Neural cell (in vitro differentiated cells): ENCODE results near the gene HBZ.

Experiments used
- EP300 ChIP-seq: fragments of 450-650 bp; conservative IDR thresholded peaks from 2 replicates; pipeline ENCODE4 v1.6.1; 2014; ENCODE audit warnings: antibody characterized with exemption, mild to moderate bottlenecking, moderate library complexity; ENCODE audit not compliant: poor library complexity, severe bottlenecking
- EZH2 ChIP-seq: fragments of 200-600, 300-800 bp; shearing (Covaris generic), sonication (generic); IDR thresholded peaks from 2 replicates; pipeline ENCODE4 v1.6.1; 2014; ENCODE audit warnings: antibody characterized with exemption, low read length, borderline replicate concordance, mild to moderate bottlenecking; ENCODE audit not compliant: insufficient read depth, poor library complexity, severe bottlenecking
- MXI1 ChIP-seq: fragments of 450-650 bp; conservative IDR thresholded peaks from 2 replicates; pipeline ENCODE4 v1.6.1; 2014; ENCODE audit warnings: antibody characterized with exemption, mild to moderate bottlenecking; ENCODE audit not compliant: poor library complexity, severe bottlenecking
- POLR2AphosphoS5 ChIP-seq: IDR thresholded peaks from 2 replicates; pipeline ENCODE4 v1.6.1; 2012
- RAD21 ChIP-seq: fragments of 450-650 bp; conservative IDR thresholded peaks from 2 replicates; pipeline ENCODE4 v1.6.1; 2014; ENCODE audit warnings: antibody characterized with exemption, mild to moderate bottlenecking, moderate library complexity
- SMC3 ChIP-seq: fragments of 450-650 bp; conservative IDR thresholded peaks from 2 replicates; pipeline ENCODE4 v1.6.1; 2014; ENCODE audit warnings: antibody characterized with exemption, mild to moderate bottlenecking, moderate library complexity; ENCODE audit not compliant: poor library complexity
- TAF1 ChIP-seq: IDR thresholded peaks from 2 replicates; pipeline ENCODE4 v1.6.1; 2012; ENCODE audit warnings: low read depth
- TF ChIP-seq, protein P1 (sequence below): fragments of 450-650 bp; IDR thresholded peaks from 2 replicates; pipeline ENCODE4 v1.5.1; 2014; ENCODE audit warnings: antibody characterized with exemption, mild to moderate bottlenecking, moderate library complexity; ENCODE audit not compliant: poor library complexity, severe bottlenecking
- TF ChIP-seq, protein P2 (sequence below): IDR thresholded peaks from 2 replicates; pipeline ENCODE4 v1.6.1; 2012; ENCODE audit warnings: borderline replicate concordance

DNA sequence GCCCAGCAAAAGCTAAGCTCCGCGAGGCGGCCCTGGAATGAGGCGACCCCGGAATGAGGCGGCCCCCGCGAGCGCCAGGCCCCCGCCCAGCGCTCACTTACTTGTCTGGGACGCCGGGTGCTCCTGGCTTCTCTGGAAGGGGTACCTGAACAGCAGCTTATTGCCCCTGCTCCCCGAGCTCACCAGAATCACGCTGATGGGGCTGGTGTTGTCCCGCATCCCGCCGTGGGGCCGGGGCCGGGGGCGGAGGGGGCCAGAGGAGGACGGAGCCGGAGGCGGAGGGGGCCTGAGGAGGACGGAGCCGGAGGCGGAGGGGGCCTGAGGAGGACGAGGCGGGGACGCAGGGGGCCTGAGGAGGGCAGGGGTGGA is 14.4 kb upstream of the HBZ start:
- TF ChIP-seq, protein P1, sequence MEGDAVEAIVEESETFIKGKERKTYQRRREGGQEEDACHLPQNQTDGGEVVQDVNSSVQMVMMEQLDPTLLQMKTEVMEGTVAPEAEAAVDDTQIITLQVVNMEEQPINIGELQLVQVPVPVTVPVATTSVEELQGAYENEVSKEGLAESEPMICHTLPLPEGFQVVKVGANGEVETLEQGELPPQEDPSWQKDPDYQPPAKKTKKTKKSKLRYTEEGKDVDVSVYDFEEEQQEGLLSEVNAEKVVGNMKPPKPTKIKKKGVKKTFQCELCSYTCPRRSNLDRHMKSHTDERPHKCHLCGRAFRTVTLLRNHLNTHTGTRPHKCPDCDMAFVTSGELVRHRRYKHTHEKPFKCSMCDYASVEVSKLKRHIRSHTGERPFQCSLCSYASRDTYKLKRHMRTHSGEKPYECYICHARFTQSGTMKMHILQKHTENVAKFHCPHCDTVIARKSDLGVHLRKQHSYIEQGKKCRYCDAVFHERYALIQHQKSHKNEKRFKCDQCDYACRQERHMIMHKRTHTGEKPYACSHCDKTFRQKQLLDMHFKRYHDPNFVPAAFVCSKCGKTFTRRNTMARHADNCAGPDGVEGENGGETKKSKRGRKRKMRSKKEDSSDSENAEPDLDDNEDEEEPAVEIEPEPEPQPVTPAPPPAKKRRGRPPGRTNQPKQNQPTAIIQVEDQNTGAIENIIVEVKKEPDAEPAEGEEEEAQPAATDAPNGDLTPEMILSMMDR: no peak
- TF ChIP-seq MXI1 (no peak), EP300 (no peak), POLR2AphosphoS5 (no peak), EZH2 (no peak), SMC3 (no peak), RAD21 (no peak), TAF1 (no peak)
- TF ChIP-seq, protein P2, sequence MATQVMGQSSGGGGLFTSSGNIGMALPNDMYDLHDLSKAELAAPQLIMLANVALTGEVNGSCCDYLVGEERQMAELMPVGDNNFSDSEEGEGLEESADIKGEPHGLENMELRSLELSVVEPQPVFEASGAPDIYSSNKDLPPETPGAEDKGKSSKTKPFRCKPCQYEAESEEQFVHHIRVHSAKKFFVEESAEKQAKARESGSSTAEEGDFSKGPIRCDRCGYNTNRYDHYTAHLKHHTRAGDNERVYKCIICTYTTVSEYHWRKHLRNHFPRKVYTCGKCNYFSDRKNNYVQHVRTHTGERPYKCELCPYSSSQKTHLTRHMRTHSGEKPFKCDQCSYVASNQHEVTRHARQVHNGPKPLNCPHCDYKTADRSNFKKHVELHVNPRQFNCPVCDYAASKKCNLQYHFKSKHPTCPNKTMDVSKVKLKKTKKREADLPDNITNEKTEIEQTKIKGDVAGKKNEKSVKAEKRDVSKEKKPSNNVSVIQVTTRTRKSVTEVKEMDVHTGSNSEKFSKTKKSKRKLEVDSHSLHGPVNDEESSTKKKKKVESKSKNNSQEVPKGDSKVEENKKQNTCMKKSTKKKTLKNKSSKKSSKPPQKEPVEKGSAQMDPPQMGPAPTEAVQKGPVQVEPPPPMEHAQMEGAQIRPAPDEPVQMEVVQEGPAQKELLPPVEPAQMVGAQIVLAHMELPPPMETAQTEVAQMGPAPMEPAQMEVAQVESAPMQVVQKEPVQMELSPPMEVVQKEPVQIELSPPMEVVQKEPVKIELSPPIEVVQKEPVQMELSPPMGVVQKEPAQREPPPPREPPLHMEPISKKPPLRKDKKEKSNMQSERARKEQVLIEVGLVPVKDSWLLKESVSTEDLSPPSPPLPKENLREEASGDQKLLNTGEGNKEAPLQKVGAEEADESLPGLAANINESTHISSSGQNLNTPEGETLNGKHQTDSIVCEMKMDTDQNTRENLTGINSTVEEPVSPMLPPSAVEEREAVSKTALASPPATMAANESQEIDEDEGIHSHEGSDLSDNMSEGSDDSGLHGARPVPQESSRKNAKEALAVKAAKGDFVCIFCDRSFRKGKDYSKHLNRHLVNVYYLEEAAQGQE: no peak
